Neural cell (in vitro differentiated cells): Measurements from ENCODE around the gene GPR119.
"Not testable (repeated sequence)": the region's sequence is repeated elsewhere in the genome, so short reads cannot be mapped to it uniquely, and the experiment has no call there.

Source experiments
- CTCF ChIP-seq: fragments of 450-650 bp; IDR thresholded peaks from 2 replicates; pipeline ENCODE4 v1.5.1; 2014; ENCODE audit warnings: antibody characterized with exemption, mild to moderate bottlenecking, moderate library complexity; ENCODE audit not compliant: poor library complexity, severe bottlenecking
- POLR2AphosphoS5 ChIP-seq: IDR thresholded peaks from 2 replicates; pipeline ENCODE4 v1.6.1; 2012
- REST ChIP-seq: IDR thresholded peaks from 2 replicates; pipeline ENCODE4 v1.6.1; 2012; ENCODE audit warnings: borderline replicate concordance
- TAF1 ChIP-seq: IDR thresholded peaks from 2 replicates; pipeline ENCODE4 v1.6.1; 2012; ENCODE audit warnings: low read depth

GRCh38 chrX:130429236-130429635 is 43.8 kb upstream of the GPR119 start:
- TF ChIP-seq POLR2AphosphoS5, CTCF, REST, TAF1: not testable (repeated sequence)
